HepG2 (cell line): Measurements from ENCODE around the gene MEX3A. TPM values are rescaled to one million over a fixed set of nuclear protein-coding genes. Genes with fewer than 3 reads are reported as not detected.

Experiments
- CBX2 ChIP-seq, 2 experiments: fragments of 200-600 bp in 1 of 2; sonication (generic); formaldehyde crosslinking in 1 of 2; IDR thresholded peaks; 2 replicates each; pipeline versions ENCODE4 v1.7.0 to v1.8.1; 2018 to 2022; ENCODE audit warnings: low read depth in 2 of 2, low read length in 1 of 2, mild to moderate bottlenecking in 1 of 2, missing genetic modification reagents in 1 of 2
- CREM ChIP-seq, 2 experiments: sonication (generic) in 1 of 2; formaldehyde crosslinking in 1 of 2; IDR thresholded peaks; 2 replicates each; pipeline versions ENCODE4 v1.4.0 to v1.6.1; 2016 to 2020; ENCODE audit warnings: antibody characterized with exemption in 1 of 2, mild to moderate bottlenecking in 1 of 2, missing genetic modification reagents in 1 of 2
- DNMT3B ChIP-seq: conservative IDR thresholded peaks from 2 replicates; pipeline ENCODE4 v1.6.1; 2016; ENCODE audit warnings: missing biosample characterization, control low read depth
- FOXA3 ChIP-seq: IDR thresholded peaks from 2 replicates; pipeline ENCODE4 v1.6.1; 2016; ENCODE audit warnings: missing genetic modification reagents, missing compliant biosample characterization
- GATAD2A ChIP-seq: IDR thresholded peaks from 2 replicates; pipeline ENCODE4 v1.6.1; 2016
- KDM5A ChIP-seq: fragments of 200-600 bp; sonication (generic); IDR thresholded peaks from 2 replicates; pipeline ENCODE4 v1.7.0; 2018; ENCODE audit warnings: antibody characterized with exemption, mild to moderate bottlenecking, low read length, borderline replicate concordance
- MZF1 ChIP-seq: sonication (generic); formaldehyde crosslinking; IDR thresholded peaks from 2 replicates; pipeline ENCODE4 v1.8.1; 2023; ENCODE audit warnings: mild to moderate bottlenecking, missing genetic modification reagents, borderline replicate concordance
- NFKB2 ChIP-seq: sonication (generic); formaldehyde crosslinking; IDR thresholded peaks from 2 replicates; pipeline ENCODE4 v1.4.0; 2020; ENCODE audit warnings: missing genetic modification reagents, borderline replicate concordance
- NR2F2 ChIP-seq: IDR thresholded peaks from 2 replicates; pipeline ENCODE4 v1.6.1; 2012; ENCODE audit warnings: low read depth, inconsistent platforms, borderline replicate concordance
- PHB2 ChIP-seq: fragments of 450-650 bp; IDR thresholded peaks from 2 replicates; pipeline ENCODE4 v1.6.1; 2018; ENCODE audit not compliant: partially characterized antibody
- REL ChIP-seq: sonication (generic); formaldehyde crosslinking; conservative IDR thresholded peaks from 2 replicates; pipeline ENCODE4 v1.8.0; 2022; ENCODE audit warnings: mild to moderate bottlenecking, missing genetic modification reagents, moderate library complexity
- RFX1 ChIP-seq: fragments of 450-650 bp; IDR thresholded peaks from 2 replicates; pipeline ENCODE4 v1.6.1; 2017
- SOX13 ChIP-seq, 3 experiments: fragments of 450-650 bp in 1 of 3; sonication (generic) in 1 of 3; formaldehyde crosslinking in 1 of 3; IDR thresholded peaks in 2 of 3; conservative IDR thresholded peaks in 1 of 3; 2 replicates each; pipeline versions ENCODE4 v1.5.0 to v1.6.1; 2016 to 2020; ENCODE audit warnings: antibody characterized with exemption in 1 of 3, mild to moderate bottlenecking in 1 of 3, missing compliant biosample characterization in 1 of 3, missing genetic modification reagents in 1 of 3, moderate library complexity in 1 of 3
- ZC3H13 ChIP-seq: sonication (generic); formaldehyde crosslinking; IDR thresholded peaks from 2 replicates; pipeline ENCODE4 v1.8.1; 2023; ENCODE audit warnings: mild to moderate bottlenecking, missing genetic modification reagents, moderate library complexity
- ZNF703 ChIP-seq: sonication (generic); formaldehyde crosslinking; IDR thresholded peaks from 2 replicates; pipeline ENCODE4 v1.5.1; 2020; ENCODE audit warnings: missing genetic modification reagents, mild to moderate bottlenecking, moderate library complexity, borderline replicate concordance
- ZSCAN22 ChIP-seq: sonication (generic); formaldehyde crosslinking; IDR thresholded peaks from 2 replicates; pipeline ENCODE4 v1.4.0; 2020; ENCODE audit warnings: mild to moderate bottlenecking, missing genetic modification reagents
- polyA plus RNA-seq, 8 experiments: library from polyadenylated mRNA; depleted of rRNA in 3 of 8; stranded (reverse) in 7 of 8; unstranded in 1 of 8; fragments of >200 nt; fragmentation: Illumina TruSeq in 4 of 8; extraction: Trizol in 4 of 8; gene quantifications; 2 replicates each; pipeline versions ENCODE4 v1.2.1 to v1.2.3, GENCODE V29; 2011 to 2016; ENCODE audit warnings: low read depth in 4 of 8, missing spikeins in 1 of 8, mixed read lengths in 1 of 8; ENCODE audit not compliant: insufficient read depth in 1 of 8
- total RNA-seq, 5 experiments: library from RNA; depleted of rRNA; stranded (reverse); fragments of >200 nt; fragmentation: Illumina TruSeq; extraction: Trizol; gene quantifications; 2 replicates each; pipeline ENCODE4 v1.2.3, GENCODE V29; 2016; ENCODE audit warnings: low read depth in 1 of 5
- TF ChIP-seq, protein P1 (sequence below): sonication (generic); formaldehyde crosslinking; IDR thresholded peaks from 2 replicates; pipeline ENCODE4 v1.4.0; 2020; ENCODE audit warnings: missing genetic modification reagents, mild to moderate bottlenecking, borderline replicate concordance
- TF ChIP-seq, protein P2 (sequence below): sonication (generic); formaldehyde crosslinking; IDR thresholded peaks from 2 replicates; pipeline ENCODE4 v1.4.0; 2020; ENCODE audit warnings: missing genetic modification reagents
- TF ChIP-seq, protein P3 (sequence below): sonication (generic); formaldehyde crosslinking; IDR thresholded peaks from 2 replicates; pipeline ENCODE4 v1.4.0; 2020; ENCODE audit warnings: mild to moderate bottlenecking, low read depth, missing genetic modification reagents
- TF ChIP-seq, protein P4 (sequence below): IDR thresholded peaks from 2 replicates; pipeline ENCODE4 v1.6.1; 2016; ENCODE audit warnings: missing biosample characterization, missing genetic modification reagents, low read depth

MEX3A gene
- total and polyA plus RNA-seq, 2 of the 13 experiments (the other 11 are each of a cell fraction or from before 2014, with no cell fraction given), result 7.6 to 9.1 TPM

DNA sequence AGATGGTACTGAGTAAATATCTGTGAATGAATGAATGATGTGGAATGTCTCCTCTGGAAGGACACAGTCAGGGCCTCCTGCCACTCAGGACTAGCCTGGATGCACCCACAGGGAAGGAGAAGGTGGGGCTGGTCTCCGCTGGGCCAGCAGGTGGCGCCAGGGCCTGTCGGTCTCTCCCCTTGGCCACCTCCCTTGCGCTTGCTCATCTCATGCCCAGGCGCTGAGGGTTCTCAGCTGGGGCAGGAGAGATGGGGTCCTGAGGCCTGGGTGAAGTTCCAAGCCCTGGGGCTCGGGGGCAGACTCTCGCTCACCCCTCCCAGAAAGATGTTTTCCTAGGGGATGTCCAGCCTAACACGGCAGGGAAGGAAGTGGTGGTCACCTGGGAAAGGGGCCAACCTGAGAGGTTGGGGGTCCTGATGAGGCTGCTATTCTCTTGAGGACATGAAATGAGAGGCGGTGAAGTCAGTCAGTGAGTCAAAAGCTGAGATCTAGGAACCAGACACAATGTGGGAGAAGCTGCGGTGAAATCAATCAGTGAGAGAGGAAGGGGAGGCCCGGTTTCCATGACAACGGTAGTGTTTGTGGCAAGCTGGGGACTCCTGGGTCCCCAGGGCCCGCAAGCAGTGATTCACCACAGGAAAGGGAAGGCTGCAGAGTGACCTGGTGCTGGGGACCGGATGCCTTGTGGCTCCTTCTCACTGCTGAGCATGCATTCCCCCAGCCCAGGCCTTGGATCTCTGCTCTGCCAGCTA, 14.6 kb upstream of the MEX3A start (continued):
- TF ChIP-seq, protein P1, sequence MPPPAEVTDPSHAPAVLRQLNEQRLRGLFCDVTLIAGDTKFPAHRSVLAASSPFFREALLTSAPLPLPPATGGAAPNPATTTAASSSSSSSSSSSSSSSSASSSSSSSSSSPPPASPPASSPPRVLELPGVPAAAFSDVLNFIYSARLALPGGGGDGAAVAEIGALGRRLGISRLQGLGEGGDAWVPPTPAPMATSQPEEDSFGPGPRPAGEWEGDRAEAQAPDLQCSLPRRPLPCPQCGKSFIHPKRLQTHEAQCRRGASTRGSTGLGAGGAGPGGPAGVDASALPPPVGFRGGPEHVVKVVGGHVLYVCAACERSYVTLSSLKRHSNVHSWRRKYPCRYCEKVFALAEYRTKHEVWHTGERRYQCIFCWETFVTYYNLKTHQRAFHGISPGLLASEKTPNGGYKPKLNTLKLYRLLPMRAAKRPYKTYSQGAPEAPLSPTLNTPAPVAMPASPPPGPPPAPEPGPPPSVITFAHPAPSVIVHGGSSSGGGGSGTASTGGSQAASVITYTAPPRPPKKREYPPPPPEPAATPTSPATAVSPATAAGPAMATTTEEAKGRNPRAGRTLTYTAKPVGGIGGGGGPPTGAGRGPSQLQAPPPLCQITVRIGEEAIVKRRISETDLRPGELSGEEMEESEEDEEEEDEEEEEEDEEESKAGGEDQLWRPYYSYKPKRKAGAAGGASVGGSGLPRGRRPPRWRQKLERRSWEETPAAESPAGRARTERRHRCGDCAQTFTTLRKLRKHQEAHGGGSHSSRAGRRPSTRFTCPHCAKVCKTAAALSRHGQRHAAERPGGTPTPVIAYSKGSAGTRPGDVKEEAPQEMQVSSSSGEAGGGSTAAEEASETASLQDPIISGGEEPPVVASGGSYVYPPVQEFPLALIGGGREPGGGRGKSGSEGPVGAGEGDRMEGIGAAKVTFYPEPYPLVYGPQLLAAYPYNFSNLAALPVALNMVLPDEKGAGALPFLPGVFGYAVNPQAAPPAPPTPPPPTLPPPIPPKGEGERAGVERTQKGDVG, result 0 out of 2 replicates have a peak, but pooled peaks have one; percentile 34
- no peak for TF ChIP-seq NR2F2
- peak; percentile 56; the same call in 1 of the 2 replicates for TF ChIP-seq NFKB2 (CRISPR knock-in tag)
- no peak for TF ChIP-seq KDM5A
- TF ChIP-seq ZSCAN22 (CRISPR knock-in tag), result no peak
- no peak for TF ChIP-seq MZF1 (CRISPR knock-in tag)
- no peak for TF ChIP-seq REL
- no peak for TF ChIP-seq DNMT3B (CRISPR knock-in tag)
- no peak for TF ChIP-seq CREM (IDR thresholded peaks at IDR 0.05)
- no peak for TF ChIP-seq CREM (CRISPR knock-in tag; IDR thresholded peaks at IDR 0.05)
- no peak for TF ChIP-seq CBX2 (IDR thresholded peaks at IDR 0.05; ENCODE audit: low read depth, low read length)
- TF ChIP-seq CBX2 (CRISPR knock-in tag; IDR thresholded peaks at IDR 0.05; ENCODE audit: low read depth), result no peak
- TF ChIP-seq RFX1, result peak; percentile 42
- peak; percentile 72 for TF ChIP-seq GATAD2A
- TF ChIP-seq SOX13 (IDR thresholded peaks at IDR 0.05), result no peak
- TF ChIP-seq SOX13 (CRISPR knock-in tag; conservative IDR thresholded peaks at IDR 0.05 in 1 of 2, IDR thresholded peaks at IDR 0.05 in 1 of 2), result peak in 1 of 2 experiments; percentile 42; a peak in 1 of 4 replicates
- TF ChIP-seq, protein P2, sequence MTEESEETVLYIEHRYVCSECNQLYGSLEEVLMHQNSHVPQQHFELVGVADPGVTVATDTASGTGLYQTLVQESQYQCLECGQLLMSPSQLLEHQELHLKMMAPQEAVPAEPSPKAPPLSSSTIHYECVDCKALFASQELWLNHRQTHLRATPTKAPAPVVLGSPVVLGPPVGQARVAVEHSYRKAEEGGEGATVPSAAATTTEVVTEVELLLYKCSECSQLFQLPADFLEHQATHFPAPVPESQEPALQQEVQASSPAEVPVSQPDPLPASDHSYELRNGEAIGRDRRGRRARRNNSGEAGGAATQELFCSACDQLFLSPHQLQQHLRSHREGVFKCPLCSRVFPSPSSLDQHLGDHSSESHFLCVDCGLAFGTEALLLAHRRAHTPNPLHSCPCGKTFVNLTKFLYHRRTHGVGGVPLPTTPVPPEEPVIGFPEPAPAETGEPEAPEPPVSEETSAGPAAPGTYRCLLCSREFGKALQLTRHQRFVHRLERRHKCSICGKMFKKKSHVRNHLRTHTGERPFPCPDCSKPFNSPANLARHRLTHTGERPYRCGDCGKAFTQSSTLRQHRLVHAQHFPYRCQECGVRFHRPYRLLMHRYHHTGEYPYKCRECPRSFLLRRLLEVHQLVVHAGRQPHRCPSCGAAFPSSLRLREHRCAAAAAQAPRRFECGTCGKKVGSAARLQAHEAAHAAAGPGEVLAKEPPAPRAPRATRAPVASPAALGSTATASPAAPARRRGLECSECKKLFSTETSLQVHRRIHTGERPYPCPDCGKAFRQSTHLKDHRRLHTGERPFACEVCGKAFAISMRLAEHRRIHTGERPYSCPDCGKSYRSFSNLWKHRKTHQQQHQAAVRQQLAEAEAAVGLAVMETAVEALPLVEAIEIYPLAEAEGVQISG (CRISPR knock-in tag), result peak; percentile 49; the same call in 1 of the 2 replicates
- no peak for TF ChIP-seq PHB2
- peak; percentile 31; the same call in 1 of the 2 replicates for TF ChIP-seq FOXA3 (CRISPR knock-in tag)
- TF ChIP-seq, protein P3, sequence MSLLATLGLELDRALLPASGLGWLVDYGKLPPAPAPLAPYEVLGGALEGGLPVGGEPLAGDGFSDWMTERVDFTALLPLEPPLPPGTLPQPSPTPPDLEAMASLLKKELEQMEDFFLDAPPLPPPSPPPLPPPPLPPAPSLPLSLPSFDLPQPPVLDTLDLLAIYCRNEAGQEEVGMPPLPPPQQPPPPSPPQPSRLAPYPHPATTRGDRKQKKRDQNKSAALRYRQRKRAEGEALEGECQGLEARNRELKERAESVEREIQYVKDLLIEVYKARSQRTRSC, result no peak
- TF ChIP-seq, protein P4, sequence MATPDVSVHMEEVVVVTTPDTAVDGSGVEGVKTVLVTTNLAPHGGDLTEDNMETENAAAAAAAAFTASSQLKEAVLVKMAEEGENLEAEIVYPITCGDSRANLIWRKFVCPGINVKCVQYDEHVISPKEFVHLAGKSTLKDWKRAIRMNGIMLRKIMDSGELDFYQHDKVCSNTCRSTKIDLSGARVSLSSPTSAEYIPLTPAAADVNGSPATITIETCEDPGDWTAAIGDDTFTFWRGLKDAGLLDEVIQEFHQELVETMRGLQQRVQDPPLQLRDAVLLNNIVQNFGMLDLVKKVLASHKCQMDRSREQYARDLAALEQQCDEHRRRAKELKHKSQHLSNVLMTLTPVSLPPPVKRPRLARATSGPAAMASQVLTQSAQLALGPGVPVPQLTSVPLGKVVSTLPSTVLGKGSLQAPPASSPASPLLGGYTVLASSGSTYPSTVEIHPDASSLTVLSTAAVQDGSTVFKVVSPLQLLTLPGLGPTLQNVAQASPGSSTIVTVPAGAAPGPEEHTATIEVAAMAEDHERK (CRISPR knock-in tag), result no peak
- TF ChIP-seq ZNF703, result no peak
- TF ChIP-seq ZC3H13 (CRISPR knock-in tag), result no peak
